Endothelial cell of umbilical vein (primary cell): ENCODE measurements around the gene TOM1L2. TPM values are rescaled to one million over a fixed set of nuclear protein-coding genes. Genes with fewer than 3 reads are reported as not detected.

Experiments used
- BruUV-seq: library from RNA; stranded (reverse); fragments of 400-500 nt; replicated peaks from 2 replicates; lab custom pipeline; 2021; lab: Mats Ljungman, UMichigan
- CTCF ChIA-PET: fragments of 300-600, 350-600 bp; sonication (Branson Sonifier 250); formaldehyde crosslinking; loops from one replicate; lab custom pipeline; 2021; ENCODE audit warnings: antibody characterized with exemption, inconsistent platforms; lab: Charles Lee
- POLR2A ChIA-PET: fragments of 300-600, 350-600 bp; sonication (Branson Sonifier 250); formaldehyde crosslinking; loops from one replicate; lab custom pipeline; 2021; ENCODE audit warnings: antibody characterized with exemption, inconsistent platforms; lab: Charles Lee
- DNase-seq: peaks from one replicate; pipeline ENCODE4 v3.0.0-alpha.2; 2011; ENCODE audit warnings: low read depth, low spot score
- FAIRE-seq: peaks from 2 replicates; lab custom pipeline; 2011; peaks lifted over from hg19 to GRCh38; lab: Jason Lieb, UNC
- H2AFZ ChIP-seq: 2 replicates; pipeline ENCODE4 v1.6.0; 2012; ENCODE audit warnings: low read depth, low read length, control low read depth, inconsistent platforms
- H3K27ac ChIP-seq: 2 replicates; pipeline ENCODE4 v1.5.1; 2011; ENCODE audit warnings: low read depth, mild to moderate bottlenecking, control low read depth, low read length, moderate library complexity; ENCODE audit not compliant: insufficient read depth
- H3K27me3 ChIP-seq, 2 experiments: 2 replicates each; pipeline versions ENCODE4 v1.6.0 to v1.6.1; 2011; ENCODE audit warnings: low read length in 2 of 2, mixed read lengths in 1 of 2; ENCODE audit not compliant: control insufficient read depth in 2 of 2, insufficient read depth in 2 of 2
- H3K36me3 ChIP-seq, 2 experiments: 2 replicates in 1 of 2; 3 replicates in 1 of 2; pipeline ENCODE4 v1.5.1; 2011; ENCODE audit warnings: low read length in 2 of 2, mild to moderate bottlenecking in 1 of 2, moderate library complexity in 1 of 2; ENCODE audit not compliant: control insufficient read depth in 2 of 2, insufficient read depth in 2 of 2; ENCODE audit errors: extremely low read depth in 1 of 2
- H3K4me1 ChIP-seq: 3 replicates; pipeline ENCODE4 v1.5.1; 2011; ENCODE audit warnings: mild to moderate bottlenecking, low read length; ENCODE audit not compliant: control insufficient read depth, insufficient read depth; ENCODE audit errors: extremely low read depth
- H3K4me2 ChIP-seq: 2 replicates; pipeline ENCODE4 v1.6.1; 2011; ENCODE audit warnings: low read length, control low read depth, mixed read lengths; ENCODE audit not compliant: insufficient read depth
- H3K4me3 ChIP-seq, 3 experiments: fragments of 200-600 bp in 1 of 3; sonication (generic), shearing (Covaris generic) in 1 of 3; replicated peaks in 1 of 3; 2 replicates each; pipeline ENCODE4 v1.5.1; 2011 to 2016; ENCODE audit warnings: control low read depth in 3 of 3, low read length in 3 of 3, mild to moderate bottlenecking in 2 of 3, inconsistent platforms in 1 of 3, low read depth in 1 of 3, moderate library complexity in 1 of 3; ENCODE audit not compliant: insufficient read depth in 1 of 3
- H3K79me2 ChIP-seq: 2 replicates; pipeline ENCODE4 v1.6.0; 2012; ENCODE audit warnings: low read length, inconsistent platforms; ENCODE audit not compliant: control insufficient read depth, insufficient read depth
- H3K9ac ChIP-seq: replicated peaks from 2 replicates; pipeline ENCODE3; 2011; ENCODE audit warnings: low read length, control low read depth; ENCODE audit not compliant: insufficient read depth; ENCODE audit errors: extremely low read depth
- H3K9me1 ChIP-seq: replicated peaks from 3 replicates; pipeline ENCODE4 v1.6.0; 2011; ENCODE audit warnings: mild to moderate bottlenecking, low read length; ENCODE audit not compliant: control insufficient read depth, insufficient read depth; ENCODE audit errors: extremely low read depth
- H3K9me3 ChIP-seq: replicated peaks from 2 replicates; pipeline ENCODE4 v1.5.1; 2012; ENCODE audit warnings: low read length, inconsistent platforms; ENCODE audit not compliant: control insufficient read depth, insufficient read depth
- H4K20me1 ChIP-seq: replicated peaks from 2 replicates; pipeline ENCODE3; 2011; ENCODE audit warnings: mild to moderate bottlenecking, low read length; ENCODE audit not compliant: control insufficient read depth, insufficient read depth; ENCODE audit errors: extremely low read depth
- CTCF ChIP-seq, 2 donors: IDR thresholded peaks; 1 replicate in 1 of 2; 2 replicates in 1 of 2; pipeline ENCODE4 v1.5.1; 2011; ENCODE audit warnings: low read length in 2 of 2, mild to moderate bottlenecking in 2 of 2, moderate library complexity in 2 of 2, control low read depth in 1 of 2, inconsistent platforms in 1 of 2, low read depth in 1 of 2; ENCODE audit not compliant: insufficient read depth in 1 of 2; ENCODE audit errors: extremely low read depth in 1 of 2
- EZH2 ChIP-seq: IDR thresholded peaks from 2 replicates; pipeline ENCODE4 v1.6.1; 2012; ENCODE audit warnings: borderline replicate concordance, low read depth, mild to moderate bottlenecking, moderate library complexity, low read length, inconsistent platforms; ENCODE audit not compliant: severe bottlenecking
- FOS ChIP-seq: IDR thresholded peaks from 2 replicates; pipeline ENCODE4 v1.6.1; 2011; ENCODE audit warnings: mild to moderate bottlenecking, low read length, moderate library complexity, borderline replicate concordance; ENCODE audit not compliant: insufficient read depth
- GATA2 ChIP-seq: IDR thresholded peaks from 2 replicates; pipeline ENCODE4 v1.7.0; 2011; ENCODE audit warnings: low read depth, mild to moderate bottlenecking, moderate library complexity, mixed read lengths, low read length; ENCODE audit not compliant: insufficient read length, insufficient read depth
- JUN ChIP-seq: IDR thresholded peaks from 2 replicates; pipeline ENCODE4 v1.6.1; 2011; ENCODE audit warnings: borderline replicate concordance, low read depth; ENCODE audit not compliant: insufficient read length, insufficient read depth
- MYC ChIP-seq: IDR thresholded peaks from one replicate; pipeline ENCODE4 v1.6.1; 2011; ENCODE audit warnings: mild to moderate bottlenecking, low read depth, low read length
- POLR2A ChIP-seq: IDR thresholded peaks from 2 replicates; pipeline ENCODE4 v1.6.1; 2012; ENCODE audit warnings: low read depth, mild to moderate bottlenecking, control low read depth, low read length
- POLR2AphosphoS5 ChIP-seq: IDR thresholded peaks from 2 replicates; pipeline ENCODE4 v1.6.1; 2012; ENCODE audit warnings: low read depth, mild to moderate bottlenecking, control low read depth, low read length, moderate library complexity; ENCODE audit not compliant: insufficient read depth
- dilution Hi-C: fragments of 300-500 bp; cut with MboI; formaldehyde crosslinking; loops from one replicate; pipeline ENCODE4 v1.15.0; 2019; ENCODE audit warnings: low sequenced_read_pairs; ENCODE audit not compliant: extremely low pct_ligation_motif_present
- intact Hi-C: fragments of 100-400 bp; cut with micrococcal nuclease; formaldehyde crosslinking; loops from one replicate; pipeline ENCODE4 v1.10.0; 2022
- polyA plus RNA-seq, 4 experiments: library from polyadenylated mRNA; depleted of rRNA in 3 of 4; stranded (reverse) in 3 of 4; unstranded in 1 of 4; fragments of >200 nt; gene quantifications; 2 replicates each; pipeline versions ENCODE4 v1.2.1 to v1.2.3, GENCODE V29; 2011 to 2012; ENCODE audit warnings: missing spikeins in 1 of 4
- total RNA-seq: library from RNA; stranded (reverse); gene quantifications from 2 replicates; pipeline ENCODE4 v1.2.3, GENCODE V29; 2021
- TF ChIP-seq, protein P1 (sequence below): IDR thresholded peaks from 2 replicates; pipeline ENCODE4 v1.6.1; 2011; ENCODE audit not compliant: insufficient read depth, insufficient read length

Gene TOM1L2
- total and polyA plus RNA-seq, 2 donors (not counting 3 experiments of a cell fraction or from before 2014, with no cell fraction given) = 31.7 to 37.6 TPM

DNA sequence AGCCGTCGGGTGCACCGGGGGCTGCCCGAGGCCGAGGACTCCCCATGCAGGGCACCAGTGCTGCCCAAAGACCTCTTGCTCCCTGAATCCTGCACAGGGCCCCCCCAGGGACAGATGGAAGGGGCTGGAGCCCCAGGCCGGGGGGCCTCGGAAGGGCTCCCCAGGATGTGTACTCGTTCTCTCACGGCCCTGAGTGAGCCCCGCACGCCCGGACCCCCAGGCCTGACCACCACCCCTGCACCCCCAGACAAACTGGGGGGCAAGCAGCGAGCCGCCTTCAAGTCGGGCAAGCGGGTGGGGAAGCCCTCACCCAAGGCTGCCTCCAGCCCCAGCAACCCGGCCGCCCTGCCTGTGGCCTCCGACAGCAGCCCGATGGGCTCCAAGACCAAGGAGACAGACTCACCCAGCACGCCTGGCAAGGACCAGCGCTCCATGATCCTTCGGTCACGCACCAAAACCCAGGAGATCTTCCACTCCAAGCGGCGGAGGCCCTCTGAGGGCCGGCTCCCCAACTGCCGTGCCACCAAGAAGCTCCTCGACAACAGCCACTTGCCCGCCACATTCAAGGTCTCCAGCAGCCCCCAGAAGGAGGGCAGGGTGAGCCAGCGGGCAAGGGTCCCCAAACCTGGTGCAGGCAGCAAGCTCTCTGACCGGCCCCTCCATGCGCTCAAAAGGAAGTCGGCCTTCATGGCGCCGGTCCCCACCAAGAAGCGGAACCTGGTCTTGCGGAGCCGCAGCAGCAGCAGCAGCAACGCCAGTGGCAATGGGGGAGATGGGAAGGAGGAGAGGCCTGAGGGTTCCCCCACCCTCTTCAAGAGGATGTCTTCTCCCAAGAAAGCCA lies 176.0 kb downstream of the TOM1L2 start:
- Histone ChIP-seq H3K27me3 (no peaks in the 10 kb centered on the region), H3K4me2 (no peak overlapping the region), H3K9me3 (no peaks in the 10 kb centered on the region), H3K9me1 (no peaks in the 10 kb centered on the region), H3K27ac (no peak overlapping the region), H3K36me3 (peaks cover 7 to 53% of the 10 kb centered on the region in 2 experiments), H2AFZ (no peak overlapping the region), H3K9ac (no peak overlapping the region), H3K4me1 (no peaks in the 10 kb centered on the region), H3K79me2 (no peaks in the 10 kb centered on the region), H3K4me3 (no peak overlapping the region), H4K20me1 (no peaks in the 10 kb centered on the region)
- CTCF ChIA-PET = no interaction called here
- dilution Hi-C loops = no loop called here
- FAIRE-seq (no peak), DNase-seq (no peak)
- no peak for TF ChIP-seq FOS
- no peak for TF ChIP-seq EZH2
- no peak for TF ChIP-seq MYC
- TF ChIP-seq POLR2AphosphoS5 = no peak
- no peak for TF ChIP-seq GATA2
- no peak for TF ChIP-seq POLR2A
- TF ChIP-seq, protein P1, sequence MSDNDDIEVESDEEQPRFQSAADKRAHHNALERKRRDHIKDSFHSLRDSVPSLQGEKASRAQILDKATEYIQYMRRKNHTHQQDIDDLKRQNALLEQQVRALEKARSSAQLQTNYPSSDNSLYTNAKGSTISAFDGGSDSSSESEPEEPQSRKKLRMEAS = no peak
- no peak for TF ChIP-seq JUN
- no peak for TF ChIP-seq CTCF (IDR thresholded peaks at IDR 0.05; ENCODE audit: extremely low read depth in 1 of 2, insufficient read depth in 1 of 2, low read depth in 1 of 2, low read length in 2 of 2)
- no TSS peak for BruUV-seq
- intact Hi-C loops = no loop called here
- POLR2A ChIA-PET = no interaction called here
